HG03439 (cell line): ENCODE data around the gene SLC22A14.
"Not testable (repeated sequence)": the region's sequence is repeated elsewhere in the genome, so short reads cannot be mapped to it uniquely, and the experiment has no call there.

Experiments used
- ATAC-seq: cut with Tn5 transposase; IDR thresholded peaks from one replicate; pipeline ENCODE4 v1.9.1; 2021; ENCODE audit warnings: mild to moderate bottlenecking, moderate library complexity; ENCODE audit not compliant: unreplicated experiment

The SLC22A14 gene, protein sequence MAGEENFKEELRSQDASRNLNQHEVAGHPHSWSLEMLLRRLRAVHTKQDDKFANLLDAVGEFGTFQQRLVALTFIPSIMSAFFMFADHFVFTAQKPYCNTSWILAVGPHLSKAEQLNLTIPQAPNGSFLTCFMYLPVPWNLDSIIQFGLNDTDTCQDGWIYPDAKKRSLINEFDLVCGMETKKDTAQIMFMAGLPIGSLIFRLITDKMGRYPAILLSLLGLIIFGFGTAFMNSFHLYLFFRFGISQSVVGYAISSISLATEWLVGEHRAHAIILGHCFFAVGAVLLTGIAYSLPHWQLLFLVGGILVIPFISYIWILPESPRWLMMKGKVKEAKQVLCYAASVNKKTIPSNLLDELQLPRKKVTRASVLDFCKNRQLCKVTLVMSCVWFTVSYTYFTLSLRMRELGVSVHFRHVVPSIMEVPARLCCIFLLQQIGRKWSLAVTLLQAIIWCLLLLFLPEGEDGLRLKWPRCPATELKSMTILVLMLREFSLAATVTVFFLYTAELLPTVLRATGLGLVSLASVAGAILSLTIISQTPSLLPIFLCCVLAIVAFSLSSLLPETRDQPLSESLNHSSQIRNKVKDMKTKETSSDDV

DNA sequence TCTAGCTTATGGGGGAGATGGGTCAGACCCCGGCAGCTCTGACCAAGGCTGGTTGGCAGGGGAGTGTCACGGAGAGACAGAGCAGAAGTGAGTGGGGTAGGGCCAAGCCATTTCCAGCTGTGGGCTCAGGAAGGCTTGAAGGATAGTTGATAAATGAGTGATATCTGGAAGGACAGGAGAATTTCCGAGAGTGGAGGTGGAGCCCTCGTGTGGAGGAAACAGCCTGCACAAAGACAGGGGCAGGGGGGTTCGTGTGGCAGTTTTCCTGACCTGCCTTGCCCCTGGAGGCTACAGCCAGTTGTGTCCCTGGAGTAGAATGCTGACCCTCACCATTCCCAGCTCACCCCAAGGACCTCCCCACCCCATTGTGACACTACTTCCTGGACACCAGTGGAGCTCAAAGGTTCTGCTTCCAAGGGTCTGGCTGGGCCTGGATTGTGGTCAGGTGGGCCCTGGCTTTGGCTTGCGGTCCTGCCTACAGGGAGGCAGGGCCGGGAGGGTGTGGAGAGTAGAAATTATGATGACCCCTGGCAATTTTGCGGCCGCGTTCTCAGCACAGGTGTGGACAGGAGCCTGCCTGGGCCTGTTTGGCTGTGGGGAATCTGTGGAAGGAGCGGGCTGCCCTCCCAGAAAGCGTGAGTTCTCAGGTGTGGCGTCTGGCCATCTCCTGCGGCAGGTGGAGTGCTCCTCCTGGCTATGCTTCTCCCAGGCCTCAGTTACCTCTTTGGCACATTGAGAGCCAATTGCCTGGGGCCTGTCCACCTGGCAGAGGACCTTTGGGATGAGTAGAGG, at the start of gene SLC22A14:
Gene SLC22A14, plus strand, starts transcription at position 400 of the 792 bp plus-strand sequence. CDS start 23,733 bp downstream, outside the sequence.
- ATAC-seq, result no peak

DNA sequence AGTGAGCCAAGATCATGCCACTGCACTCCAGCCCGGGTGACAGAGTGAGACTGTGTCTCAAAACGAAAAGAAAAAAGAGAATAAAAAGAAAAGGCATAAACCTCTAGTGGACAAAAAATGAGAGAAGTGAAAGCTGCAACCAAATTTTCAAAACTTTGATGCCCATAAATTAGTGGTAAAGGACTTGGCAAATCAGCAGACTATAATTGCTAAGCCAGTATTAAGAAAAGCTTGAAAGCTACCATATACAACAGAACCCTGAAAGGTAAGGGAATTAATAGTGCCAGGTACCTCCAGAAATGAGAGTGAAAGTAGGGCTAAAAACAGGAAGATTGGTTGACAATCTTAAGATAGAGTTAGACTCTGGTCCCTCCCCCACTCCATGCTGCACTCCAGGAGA, 49.4 kb upstream of the SLC22A14 start:
- no peak for ATAC-seq

DNA sequence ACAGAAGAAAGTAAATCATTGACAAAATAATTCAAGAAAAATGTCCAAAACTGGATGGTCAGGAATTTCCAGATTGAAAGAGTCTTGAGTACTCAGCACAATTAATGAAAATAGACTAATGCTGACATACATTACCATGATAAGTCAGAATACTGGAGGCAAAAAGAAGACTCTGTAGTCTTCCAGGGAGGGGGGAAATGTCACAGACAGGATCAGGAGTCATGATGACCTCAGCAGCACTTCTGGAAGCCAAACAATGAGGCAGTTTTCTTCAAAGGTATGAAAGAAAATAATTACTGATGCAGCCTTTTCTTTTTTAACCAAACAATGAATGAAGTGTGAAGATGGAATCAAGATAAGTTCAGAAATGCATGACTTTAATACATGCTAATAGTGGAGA, 46.6 kb upstream of the SLC22A14 start:
- ATAC-seq, result no peak

DNA sequence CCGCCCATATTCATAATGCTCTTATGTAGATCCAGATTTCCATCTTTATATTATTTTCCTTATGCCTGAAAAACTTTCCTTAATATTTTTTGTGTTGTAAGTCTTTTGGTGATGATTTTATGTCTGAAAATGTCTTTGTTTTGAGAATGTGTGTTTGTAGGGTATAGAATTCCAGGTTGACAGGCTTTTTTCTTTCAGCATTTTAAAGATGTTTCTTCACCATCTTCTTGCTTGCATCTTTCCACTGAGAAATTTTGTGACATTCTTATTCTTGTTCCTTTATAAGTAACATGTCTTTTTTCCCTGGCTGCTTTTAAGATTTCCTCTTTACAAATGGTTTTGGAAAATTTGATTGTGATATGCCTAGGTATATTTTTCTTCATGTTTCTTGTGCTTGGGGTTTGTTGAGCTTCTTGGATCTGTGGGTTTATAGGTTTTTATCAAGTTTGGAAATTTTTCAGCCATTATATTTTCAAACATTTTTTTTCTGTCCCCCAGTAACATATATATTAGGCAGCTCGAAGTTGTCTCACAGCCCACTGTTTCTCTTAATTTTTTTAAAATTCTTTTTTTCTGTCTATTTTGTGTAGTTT, 43.6 kb upstream of the SLC22A14 start:
- no peak for ATAC-seq

DNA sequence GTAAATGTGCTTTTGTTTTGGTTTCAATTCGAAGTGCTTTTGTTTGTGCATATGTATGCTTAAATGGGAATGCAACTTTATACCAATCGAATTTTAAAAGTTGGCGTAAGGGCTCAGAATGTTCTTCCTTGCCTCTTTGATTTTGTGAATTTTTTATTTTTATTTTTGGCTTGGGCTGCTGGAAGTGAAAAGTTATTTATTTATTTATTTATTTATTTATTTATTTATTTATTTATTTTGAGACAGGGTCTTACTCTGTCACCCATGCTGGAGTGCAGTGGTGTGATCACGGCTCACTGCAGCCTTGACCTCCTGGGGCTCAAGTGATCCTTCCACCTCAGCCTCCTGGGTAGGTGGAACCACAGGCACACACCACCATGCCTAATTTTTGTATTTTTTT, 39.3 kb upstream of the SLC22A14 start:
- not testable (repeated sequence) for ATAC-seq

DNA sequence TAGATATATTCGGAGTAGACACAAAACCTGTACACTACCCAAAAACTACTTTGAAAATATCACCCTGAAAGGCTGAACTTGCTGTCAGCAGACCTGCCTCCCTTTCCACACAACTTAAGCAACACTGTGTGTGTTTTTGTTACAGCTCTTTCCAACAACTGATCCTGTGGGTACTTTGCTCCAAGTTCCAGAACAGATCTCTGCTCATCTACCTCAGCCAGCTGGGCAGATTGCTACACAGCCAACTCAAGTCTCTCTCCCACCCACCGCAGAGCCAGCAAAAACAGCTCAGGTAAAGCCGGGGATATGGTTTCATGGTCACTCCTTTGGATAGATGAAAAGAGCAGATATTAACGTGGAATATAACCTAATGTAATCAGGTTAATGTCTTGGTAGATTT, 36.2 kb upstream of the SLC22A14 start:
- no peak for ATAC-seq

DNA sequence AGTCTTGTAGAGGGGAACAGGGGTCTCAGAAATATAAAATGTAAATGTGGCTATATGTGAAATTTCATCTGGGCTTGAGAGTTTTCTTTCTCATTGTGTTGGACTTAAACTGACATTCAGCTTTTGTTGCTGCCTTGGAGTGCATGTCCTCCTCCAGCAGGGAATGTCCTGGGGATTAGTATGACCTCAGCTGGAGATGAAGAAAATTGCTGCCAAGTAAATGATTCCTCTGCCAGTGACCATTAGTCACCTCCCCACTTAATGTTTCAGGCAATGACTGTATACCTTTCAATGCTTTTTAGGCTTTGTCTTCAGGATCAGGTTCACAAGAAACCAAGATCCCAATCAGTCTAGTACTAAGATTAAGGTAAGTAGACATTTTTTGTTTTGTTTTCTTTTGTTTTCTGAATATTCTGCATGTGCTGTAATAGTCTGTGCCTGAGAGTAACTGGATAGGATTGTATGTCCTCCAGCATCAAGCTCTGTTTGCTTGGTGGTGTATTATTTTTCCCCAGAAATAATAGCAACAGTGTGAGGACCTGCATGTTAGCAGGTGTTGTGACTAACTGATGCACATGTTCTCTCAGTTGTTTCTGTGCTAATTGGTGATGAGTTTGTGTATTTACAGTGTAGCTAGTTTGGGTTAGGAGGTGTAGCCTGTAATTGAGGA, 34.6 kb upstream of the SLC22A14 start:
- no peak for ATAC-seq

DNA sequence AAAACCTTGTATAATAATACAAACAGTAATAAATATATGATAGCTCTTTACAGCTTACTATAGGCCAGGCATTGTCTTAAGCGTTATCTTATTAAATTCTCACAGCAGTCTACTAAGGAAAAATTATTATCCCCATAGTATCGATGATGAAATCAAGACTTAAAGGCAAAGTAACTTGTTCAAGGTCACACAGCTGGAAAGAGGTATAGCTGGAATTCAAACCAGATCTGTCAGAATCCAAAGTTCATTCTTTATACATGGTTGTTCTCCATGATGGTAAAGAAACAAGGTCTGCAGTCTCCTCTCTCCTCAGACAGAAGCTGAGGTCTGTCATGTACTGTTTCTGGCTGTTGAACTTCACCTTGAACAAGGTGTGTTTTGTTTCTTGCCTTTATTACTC, 31.9 kb upstream of the SLC22A14 start:
- no peak for ATAC-seq

DNA sequence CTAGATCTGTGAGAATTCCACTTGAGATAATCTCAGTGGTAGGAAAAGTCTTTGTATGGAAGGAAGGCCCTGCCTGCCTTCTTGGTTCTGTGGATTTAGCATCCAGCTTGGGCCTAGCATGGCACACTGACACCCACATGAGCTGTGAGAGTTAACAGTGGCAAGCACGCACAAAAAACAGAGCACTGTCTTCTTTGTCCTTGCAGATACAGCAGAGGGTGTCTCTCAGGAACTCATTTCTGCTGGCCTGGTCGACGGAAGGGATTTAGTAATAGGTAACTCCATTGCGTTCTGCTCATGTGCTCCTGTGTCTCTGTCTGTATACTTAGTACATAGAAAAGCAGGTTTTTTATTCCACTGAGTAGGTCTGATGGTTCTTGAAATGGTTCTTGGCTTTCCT, 30.9 kb upstream of the SLC22A14 start:
- no peak for ATAC-seq

DNA sequence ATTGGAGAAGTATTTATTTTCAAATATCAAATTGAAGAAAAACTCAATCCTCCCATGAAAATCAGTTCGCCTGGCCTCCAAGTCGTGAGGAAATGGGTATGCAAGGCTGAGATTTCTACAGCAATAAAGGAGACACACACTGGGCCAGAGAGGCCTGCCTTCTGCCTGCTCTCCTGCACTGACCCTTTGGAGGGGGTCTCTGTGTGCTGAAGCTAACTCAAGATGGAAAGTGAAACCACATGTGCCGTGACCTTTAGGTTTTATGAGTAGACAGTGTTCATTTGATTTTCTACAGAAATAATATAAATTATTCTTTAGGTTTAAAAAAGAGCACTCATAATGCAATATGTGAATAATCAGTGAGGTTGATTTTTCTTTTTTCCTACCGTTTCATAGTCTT, 28.4 kb upstream of the SLC22A14 start:
- no peak for ATAC-seq

DNA sequence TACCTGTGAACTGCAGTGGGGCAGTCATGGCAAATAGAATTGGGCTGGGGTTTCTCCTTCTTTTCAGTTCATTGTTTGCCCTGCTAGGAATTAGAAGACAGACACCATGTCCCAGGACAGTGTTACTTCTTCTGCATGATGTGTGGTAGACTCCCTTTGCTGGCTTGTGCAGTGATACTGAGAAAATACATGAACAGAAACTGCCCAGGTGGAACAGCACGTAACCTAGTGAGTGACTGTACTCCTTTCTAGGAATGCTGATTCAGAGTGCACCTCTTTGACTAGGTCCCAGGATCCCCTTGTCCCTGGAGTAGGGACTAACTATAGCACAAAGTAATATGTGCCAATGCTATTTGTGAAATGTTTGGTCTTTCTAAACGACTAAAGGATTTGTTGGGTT, 27.2 kb upstream of the SLC22A14 start:
- no peak for ATAC-seq

DNA sequence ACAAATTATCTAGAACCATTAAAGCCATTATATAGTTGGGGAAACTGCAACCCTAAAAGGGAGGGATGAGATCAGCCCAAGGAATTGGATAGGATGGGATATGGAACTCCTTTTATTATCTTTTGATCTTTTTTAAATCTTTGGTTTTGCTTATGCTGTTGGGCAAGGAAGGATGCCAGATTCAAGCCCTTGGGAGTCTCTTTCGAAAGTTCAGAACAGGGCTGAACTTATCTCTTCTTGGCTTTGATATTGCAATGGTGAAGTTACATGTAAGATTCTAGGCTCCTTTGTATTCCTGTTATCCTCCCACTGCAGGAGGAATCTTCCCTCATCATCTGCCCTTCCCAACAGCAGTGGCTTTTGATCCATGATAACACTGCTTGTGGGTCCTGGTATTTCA, 26.5 kb upstream of the SLC22A14 start:
- no peak for ATAC-seq

DNA sequence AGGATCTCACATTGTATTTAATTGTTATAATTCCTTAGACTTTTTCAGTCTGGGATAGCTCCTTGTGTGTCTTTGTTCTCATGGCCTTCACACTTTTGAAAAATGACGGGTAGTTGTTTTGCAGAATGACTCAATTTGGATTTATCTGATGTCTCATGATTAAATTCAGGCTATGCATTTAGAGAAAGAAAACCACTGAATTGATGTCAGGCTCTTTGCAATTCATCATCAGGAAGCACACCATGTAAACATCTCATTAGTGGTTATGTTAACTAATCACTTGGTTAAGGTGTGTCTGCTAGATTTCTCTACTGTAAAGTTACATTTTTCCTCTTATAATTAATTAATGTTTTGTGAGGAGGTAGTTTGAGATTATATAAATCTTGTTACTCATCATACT, 24.5 kb upstream of the SLC22A14 start:
- ATAC-seq, result no peak

DNA sequence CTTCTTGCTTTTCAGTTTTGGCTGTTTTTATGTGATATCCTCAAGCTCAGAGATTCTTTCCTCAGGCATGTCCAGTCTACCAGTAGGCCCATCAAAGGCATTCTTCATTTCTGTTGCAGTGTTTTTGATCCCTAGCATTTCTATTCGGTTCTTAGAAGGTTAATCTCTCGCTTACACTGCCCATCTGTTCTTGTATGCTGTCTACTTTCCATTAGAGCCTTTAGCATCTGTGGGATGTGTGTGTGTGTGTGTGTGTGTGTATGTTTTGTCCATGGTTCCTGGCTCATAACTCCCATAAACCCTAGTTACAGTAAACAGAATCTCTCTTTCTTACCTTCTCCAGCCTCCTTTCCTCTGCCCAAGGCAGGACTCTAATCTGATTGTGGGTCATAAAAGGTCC, 21.6 kb upstream of the SLC22A14 start:
- ATAC-seq, result no peak

DNA sequence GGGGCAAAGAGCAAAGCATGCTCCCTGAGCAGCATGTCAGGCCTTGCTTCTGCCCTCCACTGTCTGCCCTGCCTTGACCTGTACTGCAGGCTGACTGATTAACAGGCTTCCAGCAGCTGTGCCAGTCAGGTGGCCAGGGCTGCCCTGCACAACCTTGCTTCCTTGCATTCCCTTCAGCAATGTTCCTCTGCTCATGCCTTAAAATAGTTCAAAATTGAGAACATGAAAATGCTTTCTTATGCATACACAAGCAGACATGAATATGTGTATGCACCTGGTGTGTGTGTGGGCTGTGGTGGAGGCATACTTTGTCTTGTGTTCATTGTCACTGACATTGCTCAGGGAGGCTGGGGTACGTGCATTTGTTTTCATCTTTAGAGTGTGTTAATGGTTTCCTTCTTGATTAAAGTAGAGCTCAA, 17.7 kb upstream of the SLC22A14 start:
- no peak for ATAC-seq

DNA sequence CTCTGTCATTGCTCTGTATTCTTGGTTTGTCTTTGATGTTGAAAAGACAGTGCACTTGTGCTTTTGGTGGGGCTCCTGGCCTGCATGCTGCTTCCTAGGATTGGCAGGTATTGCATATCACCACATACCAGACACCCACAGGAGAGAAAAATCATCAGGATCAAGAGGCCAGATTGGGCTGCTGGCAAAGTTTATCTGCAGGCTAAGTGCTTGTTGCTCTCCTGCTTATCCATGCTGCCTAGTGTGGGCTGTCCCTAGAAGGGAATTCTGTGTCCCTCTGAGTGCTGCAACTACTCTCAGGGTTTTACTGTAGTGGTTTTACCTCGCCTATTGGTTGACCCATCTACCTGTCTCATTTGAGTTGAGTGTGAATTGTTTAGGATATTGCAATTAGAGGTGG, 17.3 kb upstream of the SLC22A14 start:
- no peak for ATAC-seq

DNA sequence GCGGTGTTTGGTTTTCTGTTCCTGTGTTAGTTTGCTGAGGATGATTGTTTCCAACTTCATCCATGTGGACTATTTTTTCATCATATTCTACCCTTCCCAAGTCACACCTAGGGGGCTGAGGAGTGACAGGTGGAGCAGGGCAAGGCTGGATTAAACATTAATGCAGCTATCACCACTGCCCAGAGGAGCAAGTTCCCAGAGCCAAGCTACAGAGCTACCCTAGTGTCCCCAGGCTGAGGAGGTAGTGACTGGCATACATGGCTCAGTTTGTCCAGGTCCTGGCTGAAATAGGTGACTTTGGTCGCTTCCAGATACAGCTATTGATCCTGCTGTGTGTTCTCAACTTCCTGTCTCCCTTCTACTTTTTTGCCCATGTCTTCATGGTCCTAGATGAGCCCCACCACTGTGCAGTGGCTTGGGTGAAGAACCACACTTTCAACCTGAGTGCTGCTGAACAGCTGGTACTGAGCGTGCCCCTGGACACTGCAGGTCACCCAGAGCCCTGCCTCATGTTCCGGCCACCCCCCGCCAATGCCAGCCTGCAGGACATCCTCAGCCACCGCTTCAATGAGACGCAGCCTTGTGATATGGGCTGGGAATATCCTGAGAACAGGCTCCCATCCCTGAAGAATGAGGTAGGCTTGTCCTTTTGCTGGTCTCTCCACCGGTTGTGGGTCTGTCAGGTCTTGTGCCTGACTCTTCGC, 16.3 kb upstream of the SLC22A14 start, which contains the start of gene SLC22A13:
Gene SLC22A13, plus strand, starts transcription at position 209 of the 704 bp plus-strand sequence. Its CDS starts 49 bp downstream, at position 258.
- no peak for ATAC-seq

DNA sequence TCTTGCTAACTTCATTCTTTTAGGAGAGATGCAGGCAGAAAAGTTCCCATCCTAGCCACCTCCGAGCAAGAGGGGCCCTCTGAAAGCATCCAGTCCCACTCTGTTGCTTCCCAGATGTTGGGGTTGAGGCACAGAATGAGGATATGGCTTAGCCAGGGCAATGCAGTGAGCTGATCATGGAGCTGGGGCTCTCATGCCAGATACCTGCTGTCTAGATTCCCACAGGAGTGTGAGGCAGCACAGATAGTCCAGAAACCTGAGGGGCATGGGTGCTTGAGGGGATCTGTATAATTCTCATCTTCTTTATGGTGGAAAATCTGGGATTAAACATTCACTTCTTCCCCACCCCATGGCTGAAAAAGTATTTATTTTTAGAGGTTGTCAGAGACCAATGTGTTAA, 15.3 kb upstream of the SLC22A14 start:
- no peak for ATAC-seq

DNA sequence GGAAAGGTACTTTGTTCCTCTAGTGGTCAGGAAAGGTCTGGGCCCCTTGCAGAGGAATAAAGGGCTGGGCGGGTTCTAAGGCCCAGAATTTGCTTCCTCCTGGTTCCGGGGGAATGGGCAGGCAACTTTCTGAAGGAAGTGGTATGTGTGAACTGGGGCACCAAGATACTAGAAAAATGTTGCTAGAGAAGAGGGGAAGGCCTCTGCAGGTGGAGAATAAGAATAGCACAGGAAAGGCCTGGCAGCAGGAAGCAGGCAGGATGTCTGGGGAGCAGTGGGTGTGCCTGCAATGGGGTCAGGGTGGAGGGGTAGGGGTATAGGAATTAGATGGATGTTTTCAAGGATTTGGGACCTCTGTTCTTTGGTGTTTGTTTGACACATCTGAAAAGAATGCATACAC, 14.4 kb upstream of the SLC22A14 start:
- ATAC-seq, result no peak

DNA sequence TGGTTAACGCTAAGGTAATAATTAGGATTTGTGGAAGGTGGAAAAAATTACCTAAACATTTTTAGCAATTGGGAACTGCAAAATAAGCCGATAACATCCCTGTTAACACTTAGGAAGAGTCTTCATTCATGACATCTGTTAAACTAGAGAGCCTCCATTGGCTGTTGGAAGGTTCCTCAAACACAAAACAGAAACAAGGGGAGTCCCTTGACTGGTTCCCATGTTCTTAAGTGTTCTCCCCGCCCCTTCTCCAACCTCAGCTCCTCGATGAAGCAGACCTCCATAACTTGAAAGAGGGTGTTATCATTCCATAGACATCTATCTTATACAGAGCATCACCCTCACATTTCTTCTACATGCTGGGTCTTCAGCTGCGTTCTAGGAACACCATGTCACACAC, 14.0 kb upstream of the SLC22A14 start:
- ATAC-seq, result no peak
